HUES6 (cell line): Measurements from ENCODE around the gene GOLGA8M.
"Not testable (repeated sequence)": the region's sequence is repeated elsewhere in the genome, so short reads cannot be mapped to it uniquely, and the experiment has no call there.

Experiments
- H3K27ac ChIP-seq: 2 replicates; pipeline ENCODE4 v1.7.0; 2013; ENCODE audit warnings: low read depth, mild to moderate bottlenecking, low read length, inconsistent platforms
- H3K27me3 ChIP-seq: 2 replicates; pipeline ENCODE4 v1.6.1; 2013; ENCODE audit warnings: low read length; ENCODE audit not compliant: control insufficient read depth, insufficient read depth
- H3K36me3 ChIP-seq: 2 replicates; pipeline ENCODE4 v1.6.1; 2013; ENCODE audit warnings: low read length; ENCODE audit not compliant: control insufficient read depth, insufficient read depth
- H3K4me1 ChIP-seq: 2 replicates; pipeline ENCODE4 v1.6.1; 2013; ENCODE audit warnings: low read length; ENCODE audit not compliant: control insufficient read depth, insufficient read depth
- H3K4me3 ChIP-seq: 2 replicates; pipeline ENCODE4 v1.5.1; 2013; ENCODE audit warnings: low read depth, low read length
- H3K9ac ChIP-seq: one replicate; pipeline ENCODE4 v1.6.1; 2013; ENCODE audit warnings: mild to moderate bottlenecking, low read length
- H3K9me3 ChIP-seq: 2 replicates; pipeline ENCODE4 v1.6.1; 2013; ENCODE audit warnings: low read depth, low read length; ENCODE audit not compliant: control insufficient read depth, insufficient read depth

GOLGA8M gene

GRCh38 chr15:28718576-28718975, 6.4 kb upstream of the GOLGA8M start:
- H3K9me3 ChIP-seq, H3K27me3 ChIP-seq, H3K27ac ChIP-seq, H3K9ac ChIP-seq, H3K36me3 ChIP-seq, H3K4me3 ChIP-seq, H3K4me1 ChIP-seq: not testable (repeated sequence)

GRCh38 chr15:28714176-28714575, 2.0 kb upstream of the GOLGA8M start:
- H3K27ac ChIP-seq, H3K9ac ChIP-seq: not testable (repeated sequence)

GRCh38 chr15:28703927-28704326, 8.3 kb downstream of the GOLGA8M start:
- H3K27ac ChIP-seq, H3K4me1 ChIP-seq, H3K9ac ChIP-seq, H3K27me3 ChIP-seq, H3K36me3 ChIP-seq, H3K4me3 ChIP-seq, H3K9me3 ChIP-seq: not testable (repeated sequence)

More at GRCh38 chr15:28714176-28714575, 2.0 kb upstream of the GOLGA8M start:
- H3K4me1 ChIP-seq, H3K9me3 ChIP-seq, H3K4me3 ChIP-seq, H3K36me3 ChIP-seq, H3K27me3 ChIP-seq: not testable (repeated sequence)

- H3K27ac ChIP-seq, H3K9ac ChIP-seq, H3K4me1 ChIP-seq, H3K27me3 ChIP-seq, H3K9me3 ChIP-seq, H3K4me3 ChIP-seq, H3K36me3 ChIP-seq: not testable (repeated sequence)
These were observed 9.8 kb downstream of the GOLGA8M start for GRCh38 chr15:28702427-28702826.

GRCh38 chr15:28694006-28694751, 18.0 kb downstream of the GOLGA8M start:
- H3K36me3 ChIP-seq, H3K4me3 ChIP-seq, H3K27ac ChIP-seq, H3K9me3 ChIP-seq, H3K9ac ChIP-seq, H3K4me1 ChIP-seq, H3K27me3 ChIP-seq: not testable (repeated sequence)

GRCh38 chr15:28693021-28693420, 19.2 kb downstream of the GOLGA8M start:
- H3K36me3 ChIP-seq, H3K9me3 ChIP-seq, H3K27me3 ChIP-seq, H3K4me3 ChIP-seq, H3K9ac ChIP-seq, H3K27ac ChIP-seq, H3K4me1 ChIP-seq: not testable (repeated sequence)

GRCh38 chr15:28673533-28673932, 38.7 kb downstream of the GOLGA8M start:
- H3K4me3 ChIP-seq, H3K9ac ChIP-seq, H3K4me1 ChIP-seq, H3K27me3 ChIP-seq, H3K9me3 ChIP-seq, H3K27ac ChIP-seq, H3K36me3 ChIP-seq: not testable (repeated sequence)

- H3K9ac ChIP-seq, H3K9me3 ChIP-seq, H3K4me3 ChIP-seq, H3K27me3 ChIP-seq, H3K4me1 ChIP-seq, H3K36me3 ChIP-seq, H3K27ac ChIP-seq: not testable (repeated sequence)
These were observed 40.1 kb downstream of the GOLGA8M start for GRCh38 chr15:28672122-28672521.

GRCh38 chr15:28666402-28666801, 45.8 kb downstream of the GOLGA8M start:
- not testable (repeated sequence) for H3K9ac ChIP-seq, H3K36me3 ChIP-seq, H3K27ac ChIP-seq, H3K27me3 ChIP-seq, H3K4me3 ChIP-seq, H3K9me3 ChIP-seq, H3K4me1 ChIP-seq

GRCh38 chr15:28664575-28664974, 47.6 kb downstream of the GOLGA8M start:
- H3K9me3 ChIP-seq, H3K27ac ChIP-seq, H3K36me3 ChIP-seq, H3K4me3 ChIP-seq, H3K27me3 ChIP-seq, H3K4me1 ChIP-seq, H3K9ac ChIP-seq: not testable (repeated sequence)

GRCh38 chr15:28663717-28664116, 48.5 kb downstream of the GOLGA8M start:
- not testable (repeated sequence) for H3K27ac ChIP-seq, H3K4me1 ChIP-seq, H3K36me3 ChIP-seq

GRCh38 chr15:28660750-28661149, 51.5 kb downstream of the GOLGA8M start:
- not testable (repeated sequence) for H3K4me1 ChIP-seq, H3K9ac ChIP-seq, H3K27me3 ChIP-seq, H3K27ac ChIP-seq, H3K36me3 ChIP-seq, H3K4me3 ChIP-seq, H3K9me3 ChIP-seq

More at GRCh38 chr15:28663717-28664116, 48.5 kb downstream of the GOLGA8M start:
- H3K9ac ChIP-seq, H3K4me3 ChIP-seq, H3K27me3 ChIP-seq, H3K9me3 ChIP-seq: not testable (repeated sequence)
